Endothelial cell of umbilical vein (primary cell): ENCODE measurements around the gene RAB5IF. TPM values are rescaled to one million over a fixed set of nuclear protein-coding genes. Genes with fewer than 3 reads are reported as not detected.

ENCODE experiments used
- BruUV-seq: library from RNA; stranded (reverse); fragments of 400-500 nt; replicated peaks from 2 replicates; lab custom pipeline; 2021; lab: Mats Ljungman, UMichigan
- CTCF ChIA-PET: fragments of 300-600, 350-600 bp; sonication (Branson Sonifier 250); formaldehyde crosslinking; loops from one replicate; lab custom pipeline; 2021; ENCODE audit warnings: antibody characterized with exemption, inconsistent platforms; lab: Charles Lee
- POLR2A ChIA-PET: fragments of 300-600, 350-600 bp; sonication (Branson Sonifier 250); formaldehyde crosslinking; loops from one replicate; lab custom pipeline; 2021; ENCODE audit warnings: antibody characterized with exemption, inconsistent platforms; lab: Charles Lee
- DNase-seq: peaks from one replicate; pipeline ENCODE4 v3.0.0-alpha.2; 2011; ENCODE audit warnings: low read depth, low spot score
- FAIRE-seq: peaks from 2 replicates; lab custom pipeline; 2011; peaks lifted over from hg19 to GRCh38; lab: Jason Lieb, UNC
- H2AFZ ChIP-seq: 2 replicates; pipeline ENCODE4 v1.6.0; 2012; ENCODE audit warnings: low read depth, low read length, control low read depth, inconsistent platforms
- H3K27ac ChIP-seq: 2 replicates; pipeline ENCODE4 v1.5.1; 2011; ENCODE audit warnings: low read depth, mild to moderate bottlenecking, control low read depth, low read length, moderate library complexity; ENCODE audit not compliant: insufficient read depth
- H3K27me3 ChIP-seq, 2 experiments: 2 replicates each; pipeline versions ENCODE4 v1.6.0 to v1.6.1; 2011; ENCODE audit warnings: low read length in 2 of 2, mixed read lengths in 1 of 2; ENCODE audit not compliant: control insufficient read depth in 2 of 2, insufficient read depth in 2 of 2
- H3K36me3 ChIP-seq, 2 experiments: 2 replicates in 1 of 2; 3 replicates in 1 of 2; pipeline ENCODE4 v1.5.1; 2011; ENCODE audit warnings: low read length in 2 of 2, mild to moderate bottlenecking in 1 of 2, moderate library complexity in 1 of 2; ENCODE audit not compliant: control insufficient read depth in 2 of 2, insufficient read depth in 2 of 2; ENCODE audit errors: extremely low read depth in 1 of 2
- H3K4me1 ChIP-seq: 3 replicates; pipeline ENCODE4 v1.5.1; 2011; ENCODE audit warnings: mild to moderate bottlenecking, low read length; ENCODE audit not compliant: control insufficient read depth, insufficient read depth; ENCODE audit errors: extremely low read depth
- H3K4me2 ChIP-seq: 2 replicates; pipeline ENCODE4 v1.6.1; 2011; ENCODE audit warnings: low read length, control low read depth, mixed read lengths; ENCODE audit not compliant: insufficient read depth
- H3K4me3 ChIP-seq, 3 experiments: fragments of 200-600 bp in 1 of 3; sonication (generic), shearing (Covaris generic) in 1 of 3; replicated peaks in 1 of 3; 2 replicates each; pipeline ENCODE4 v1.5.1; 2011 to 2016; ENCODE audit warnings: control low read depth in 3 of 3, low read length in 3 of 3, mild to moderate bottlenecking in 2 of 3, inconsistent platforms in 1 of 3, low read depth in 1 of 3, moderate library complexity in 1 of 3; ENCODE audit not compliant: insufficient read depth in 1 of 3
- H3K79me2 ChIP-seq: 2 replicates; pipeline ENCODE4 v1.6.0; 2012; ENCODE audit warnings: low read length, inconsistent platforms; ENCODE audit not compliant: control insufficient read depth, insufficient read depth
- H3K9ac ChIP-seq: replicated peaks from 2 replicates; pipeline ENCODE3; 2011; ENCODE audit warnings: low read length, control low read depth; ENCODE audit not compliant: insufficient read depth; ENCODE audit errors: extremely low read depth
- H3K9me1 ChIP-seq: replicated peaks from 3 replicates; pipeline ENCODE4 v1.6.0; 2011; ENCODE audit warnings: mild to moderate bottlenecking, low read length; ENCODE audit not compliant: control insufficient read depth, insufficient read depth; ENCODE audit errors: extremely low read depth
- H3K9me3 ChIP-seq: replicated peaks from 2 replicates; pipeline ENCODE4 v1.5.1; 2012; ENCODE audit warnings: low read length, inconsistent platforms; ENCODE audit not compliant: control insufficient read depth, insufficient read depth
- H4K20me1 ChIP-seq: replicated peaks from 2 replicates; pipeline ENCODE3; 2011; ENCODE audit warnings: mild to moderate bottlenecking, low read length; ENCODE audit not compliant: control insufficient read depth, insufficient read depth; ENCODE audit errors: extremely low read depth
- CTCF ChIP-seq, 2 donors: IDR thresholded peaks; 1 replicate in 1 of 2; 2 replicates in 1 of 2; pipeline ENCODE4 v1.5.1; 2011; ENCODE audit warnings: low read length in 2 of 2, mild to moderate bottlenecking in 2 of 2, moderate library complexity in 2 of 2, control low read depth in 1 of 2, inconsistent platforms in 1 of 2, low read depth in 1 of 2; ENCODE audit not compliant: insufficient read depth in 1 of 2; ENCODE audit errors: extremely low read depth in 1 of 2
- EZH2 ChIP-seq: IDR thresholded peaks from 2 replicates; pipeline ENCODE4 v1.6.1; 2012; ENCODE audit warnings: borderline replicate concordance, low read depth, mild to moderate bottlenecking, moderate library complexity, low read length, inconsistent platforms; ENCODE audit not compliant: severe bottlenecking
- MAX ChIP-seq: IDR thresholded peaks from 2 replicates; pipeline ENCODE4 v1.6.1; 2011; ENCODE audit not compliant: insufficient read depth, insufficient read length
- MYC ChIP-seq: IDR thresholded peaks from one replicate; pipeline ENCODE4 v1.6.1; 2011; ENCODE audit warnings: mild to moderate bottlenecking, low read depth, low read length
- POLR2AphosphoS5 ChIP-seq: IDR thresholded peaks from 2 replicates; pipeline ENCODE4 v1.6.1; 2012; ENCODE audit warnings: low read depth, mild to moderate bottlenecking, control low read depth, low read length, moderate library complexity; ENCODE audit not compliant: insufficient read depth
- dilution Hi-C: fragments of 300-500 bp; cut with MboI; formaldehyde crosslinking; loops from one replicate; pipeline ENCODE4 v1.15.0; 2019; ENCODE audit warnings: low sequenced_read_pairs; ENCODE audit not compliant: extremely low pct_ligation_motif_present
- intact Hi-C: fragments of 100-400 bp; cut with micrococcal nuclease; formaldehyde crosslinking; loops from one replicate; pipeline ENCODE4 v1.10.0; 2022
- polyA plus RNA-seq, 4 experiments: library from polyadenylated mRNA; depleted of rRNA in 3 of 4; stranded (reverse) in 3 of 4; unstranded in 1 of 4; fragments of >200 nt; gene quantifications; 2 replicates each; pipeline versions ENCODE4 v1.2.1 to v1.2.3, GENCODE V29; 2011 to 2012; ENCODE audit warnings: missing spikeins in 1 of 4
- total RNA-seq: library from RNA; stranded (reverse); gene quantifications from 2 replicates; pipeline ENCODE4 v1.2.3, GENCODE V29; 2021

Gene RAB5IF
- total and polyA plus RNA-seq, 2 donors (not counting 3 experiments of a cell fraction or from before 2014, with no cell fraction given): 113 to 162 TPM

DNA sequence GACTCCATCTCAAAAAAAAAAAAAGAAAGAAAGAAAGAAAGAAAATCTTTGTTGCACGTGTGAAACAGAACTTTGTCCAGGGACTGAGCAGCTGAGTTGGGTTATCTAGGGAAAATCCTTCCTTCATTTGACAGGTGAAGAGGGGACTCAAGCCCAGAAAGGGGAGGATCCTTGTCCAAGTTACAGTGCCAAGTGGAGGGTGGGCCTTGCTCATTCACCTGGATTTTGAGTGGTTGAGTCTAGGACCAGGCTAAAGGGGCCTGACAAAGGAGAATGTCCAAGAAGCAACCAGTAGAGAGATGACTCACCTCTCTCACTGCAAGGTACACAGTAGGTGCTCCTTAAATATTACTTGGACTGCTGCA lies 29.5 kb upstream of the RAB5IF start:
- Histone ChIP-seq H3K9me1 (no peaks in the 10 kb centered on the region), H3K36me3 (peaks cover 3 to 6% of the 10 kb centered on the region in 2 experiments), H3K27ac (no peak overlapping the region), H3K4me1 (peaks cover 24% of the 10 kb centered on the region), H3K27me3 (no peaks in the 10 kb centered on the region), H3K79me2 (peaks cover 41% of the 10 kb centered on the region), H3K4me2 (no peak overlapping the region), H2AFZ (no peak overlapping the region), H3K9ac (no peak overlapping the region), H4K20me1 (no peaks in the 10 kb centered on the region), H3K9me3 (no peaks in the 10 kb centered on the region), H3K4me3 (no peak overlapping the region)
- ChIA-PET CTCF (interaction anchor here (0.8 to 2.1 kb wide), 5 partner anchors 10 to 70 kb away, joined by 3 to 14 read pairs (median 5); partner anchors contain the start of gene RAB5IF), POLR2A (interaction anchor here (0.7 to 0.8 kb wide), 2 partner anchors 30 to 34 kb away, joined by 3 read pairs; partner anchors contain the start of gene RAB5IF)
- TF ChIP-seq MAX: no peak
- no peak for TF ChIP-seq POLR2AphosphoS5
- no peak for TF ChIP-seq CTCF (IDR thresholded peaks at IDR 0.05; ENCODE audit: extremely low read depth in 1 of 2, insufficient read depth in 1 of 2, low read depth in 1 of 2, low read length in 2 of 2)
- no peak for TF ChIP-seq EZH2
- no peak for TF ChIP-seq MYC
- BruUV-seq: no TSS peak
- DNase-seq: no peak
- no peak for FAIRE-seq
- dilution Hi-C loops (no loop called here), intact Hi-C loops (no loop called here)
